ENCODE measurements around the gene MAML2.

MAML2 gene

DNA sequence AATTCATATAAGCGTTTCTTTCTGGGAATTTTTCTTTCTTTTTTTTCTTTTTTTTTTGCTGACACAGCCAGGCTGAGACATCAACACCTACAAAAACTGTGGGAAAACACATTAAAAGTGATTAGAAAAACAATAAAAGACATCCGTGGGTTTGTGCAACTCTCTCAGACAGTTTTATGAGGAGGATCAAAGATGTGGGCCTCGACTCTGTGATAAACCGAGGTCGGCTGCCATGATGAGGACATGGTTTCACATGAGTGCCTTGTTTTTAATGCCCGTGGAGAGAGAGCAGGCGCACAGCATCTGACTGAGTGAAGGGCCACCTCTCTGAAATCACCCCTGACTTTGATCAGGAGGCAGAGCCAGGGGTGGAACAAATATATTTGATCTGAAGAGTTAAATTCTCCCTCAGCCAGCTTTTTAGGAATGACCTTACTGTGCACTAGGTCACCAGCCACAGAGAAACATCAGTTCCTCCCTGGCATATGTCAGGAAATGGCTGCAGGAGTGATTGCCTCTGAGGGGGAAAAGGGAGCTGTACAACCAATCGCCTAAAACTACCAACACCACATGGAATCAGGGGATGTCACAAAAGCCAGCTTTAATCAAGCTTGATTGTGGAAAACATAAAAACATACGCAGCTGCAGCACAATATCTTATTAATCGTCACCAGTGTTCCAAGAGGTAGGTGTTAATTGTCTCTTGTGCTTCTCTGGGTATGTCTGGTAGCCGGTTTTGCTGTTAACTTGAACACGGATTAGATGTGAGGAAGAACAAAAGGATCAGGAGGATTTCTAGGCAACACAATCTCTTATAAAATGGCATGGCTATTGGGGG is 164.7 kb downstream of the MAML2 start:
- no peak for DNase-seq

- DNase-seq, result no peak
Observed at GRCh38 chr11:96177146-96177545, 165.8 kb downstream of the MAML2 start.

- DNase-seq, result no peak
Observed at GRCh38 chr11:96173906-96174305, 169.1 kb downstream of the MAML2 start.

DNA sequence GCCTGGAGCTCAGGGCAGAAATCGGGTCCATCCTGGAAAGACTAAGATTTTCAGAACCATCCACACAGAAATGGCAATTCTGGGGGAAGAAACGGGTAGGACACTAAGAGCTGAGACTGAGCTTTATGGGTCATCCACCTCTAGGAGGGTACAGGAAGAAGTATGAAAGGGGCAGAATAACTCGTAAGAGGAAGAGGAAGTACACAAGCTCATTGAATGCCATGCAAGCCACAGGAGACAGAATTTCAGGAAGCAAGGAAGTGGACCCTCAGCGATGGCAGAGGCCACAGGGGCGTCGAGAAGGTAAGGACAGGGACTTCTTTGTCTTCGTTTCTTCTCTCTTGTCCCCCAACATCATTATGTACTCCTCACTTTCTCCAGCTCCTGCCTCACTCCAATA is 169.6 kb downstream of the MAML2 start:
- peak; percentile 26 for DNase-seq

GRCh38 chr11:96172604-96173003 is 170.4 kb downstream of the MAML2 start:
- DNase-seq, result no peak

GRCh38 chr11:96169250-96169649 is 173.7 kb downstream of the MAML2 start:
- DNase-seq, result no peak

- DNase-seq, result no peak
Observed at GRCh38 chr11:96168623-96169022, 174.4 kb downstream of the MAML2 start.

- no peak for DNase-seq
Observed at GRCh38 chr11:96167787-96168186, 175.2 kb downstream of the MAML2 start.

- no peak for DNase-seq
Observed at GRCh38 chr11:96167203-96167758, 175.7 kb downstream of the MAML2 start.

DNA sequence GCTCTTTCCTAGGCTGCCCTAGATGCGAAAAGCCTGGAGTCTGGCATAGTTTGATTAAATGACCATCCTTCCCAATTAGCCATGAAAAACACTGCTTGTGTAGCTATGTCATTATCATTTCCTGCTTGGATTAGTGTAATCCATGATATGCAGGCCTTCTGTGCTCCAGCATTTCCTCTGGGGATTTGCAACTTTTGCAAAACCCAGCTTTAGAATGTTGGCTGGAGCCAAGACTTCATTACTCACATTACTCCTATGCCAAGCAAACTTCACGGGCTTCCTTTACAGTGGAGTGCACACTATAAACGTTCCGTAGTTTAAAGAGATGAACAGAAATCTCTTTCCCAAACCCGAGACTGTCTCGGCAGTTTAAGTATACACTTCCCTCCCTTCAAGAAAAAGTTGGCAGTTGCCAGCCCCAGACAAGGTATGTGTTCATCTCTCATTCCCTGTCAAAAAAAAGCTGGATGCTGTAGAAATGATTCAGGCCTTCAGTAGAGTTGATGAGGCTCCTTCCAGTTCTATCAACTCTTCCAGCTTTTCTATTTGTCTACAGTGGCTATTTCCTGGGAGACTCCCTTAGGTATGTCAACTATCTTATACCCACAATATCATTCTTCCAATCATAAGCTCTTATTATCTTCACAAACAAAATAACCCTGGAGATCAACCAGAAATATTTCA is 180.0 kb downstream of the MAML2 start:
- no peak for DNase-seq

DNA sequence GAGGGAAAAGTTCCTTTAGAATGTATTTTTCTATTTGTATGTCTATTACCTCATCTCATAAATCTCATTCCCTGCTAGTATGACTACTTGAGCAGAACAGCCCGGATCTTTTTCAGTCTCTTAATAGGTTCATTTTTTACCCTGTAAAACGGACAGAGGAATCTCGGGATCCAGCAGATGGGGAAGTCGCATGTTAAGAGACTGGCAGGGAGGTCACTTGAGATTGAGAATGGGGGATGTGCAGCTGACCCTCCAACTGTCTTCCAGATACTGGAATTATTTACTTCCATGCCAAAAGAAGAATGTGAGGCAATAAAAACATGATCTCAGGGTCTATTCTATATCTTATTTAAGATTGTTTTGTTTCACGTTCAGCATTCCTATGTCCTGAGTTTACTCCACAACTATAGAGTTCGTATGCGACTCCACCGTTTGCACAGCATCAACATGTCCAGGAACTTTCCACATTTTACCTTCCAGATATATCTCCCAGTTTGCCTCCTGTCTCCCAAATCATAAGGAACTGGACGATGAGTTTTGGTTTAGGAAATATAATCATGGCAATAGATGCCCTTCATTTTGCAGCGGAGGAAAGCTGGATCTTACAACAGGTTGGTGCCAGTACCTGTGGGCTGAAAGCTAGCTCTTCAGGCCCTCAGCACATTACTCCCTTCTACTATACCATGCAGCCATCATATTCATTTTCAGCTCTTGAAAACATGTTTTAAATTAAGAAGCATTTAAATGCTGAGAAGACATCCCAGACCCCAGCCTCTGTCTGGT is 181.5 kb downstream of the MAML2 start:
- no peak for DNase-seq

DNA sequence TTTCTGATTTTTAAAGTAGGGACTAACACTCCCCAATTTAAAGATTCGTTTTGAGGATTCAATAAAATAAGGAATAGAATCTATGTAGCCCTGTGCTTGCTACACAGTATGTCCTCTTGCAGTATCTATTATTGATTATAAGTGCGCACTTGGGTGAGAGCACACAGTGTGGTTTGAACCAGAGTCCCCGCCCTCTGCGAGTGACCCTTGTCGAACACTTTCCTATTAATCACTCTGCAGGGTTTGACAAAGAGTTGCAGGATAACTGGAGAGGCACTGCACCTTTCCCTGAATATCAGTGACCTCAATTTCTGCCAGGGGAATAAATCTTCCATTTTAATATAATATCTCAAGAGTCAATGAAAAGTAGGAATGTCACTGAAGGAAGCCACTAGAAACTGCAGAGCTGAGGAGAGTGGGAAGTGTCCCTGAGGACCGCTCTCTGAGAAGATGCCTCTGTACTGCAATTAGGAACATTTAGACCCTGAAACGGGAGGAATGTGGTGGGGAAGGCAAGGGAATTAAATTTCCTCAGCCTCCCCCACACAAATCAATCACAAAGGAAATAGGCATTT is 182.2 kb downstream of the MAML2 start:
- DNase-seq, result no peak

DNA sequence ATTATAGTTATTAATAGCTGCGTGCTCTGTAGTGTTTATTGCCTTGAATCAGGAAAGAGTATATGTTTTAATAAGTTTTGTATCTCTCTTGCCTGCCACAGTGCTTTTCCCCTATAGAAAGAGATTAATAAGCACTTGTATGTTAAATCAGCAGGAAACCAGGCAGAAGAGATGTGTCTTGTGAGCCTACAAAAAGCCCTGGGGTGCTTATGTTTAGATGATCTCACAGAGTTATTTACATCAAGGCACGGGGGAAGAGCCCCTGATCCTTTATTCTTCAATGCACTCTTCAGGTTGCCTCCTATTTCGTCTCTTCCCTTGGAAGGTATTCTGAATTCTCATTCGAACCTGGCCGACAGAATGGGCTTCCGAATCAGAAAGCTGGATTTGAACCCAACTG is 183.0 kb downstream of the MAML2 start:
- no peak for DNase-seq

- no peak for DNase-seq
Observed at GRCh38 chr11:96158126-96158525, 184.9 kb downstream of the MAML2 start.

DNA sequence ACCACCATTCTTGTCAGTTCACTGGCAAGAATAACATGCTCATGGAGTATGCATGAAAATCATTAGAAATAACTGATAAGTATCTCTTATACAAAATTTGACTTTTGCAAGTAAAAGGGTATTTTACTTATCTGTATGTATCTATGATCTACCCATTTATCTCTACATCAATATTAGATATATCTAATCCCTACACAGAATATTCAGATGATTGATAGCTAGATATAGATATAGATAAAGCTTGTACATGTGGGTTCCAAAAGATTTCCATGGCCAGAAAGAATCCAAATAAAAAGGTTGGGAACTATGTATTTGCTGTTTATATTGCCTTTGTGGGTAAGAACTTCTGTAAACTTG is 185.5 kb downstream of the MAML2 start:
- no peak for DNase-seq

GRCh38 chr11:96156379-96156722 is 186.6 kb downstream of the MAML2 start:
- no peak for DNase-seq

- DNase-seq, result no peak
Observed at GRCh38 chr11:96155627-96156378, 187.2 kb downstream of the MAML2 start.

- no peak for DNase-seq
Observed at GRCh38 chr11:96154802-96155520, 188.0 kb downstream of the MAML2 start.

GRCh38 chr11:96152623-96153022 is 190.4 kb downstream of the MAML2 start:
- no peak for DNase-seq

DNA sequence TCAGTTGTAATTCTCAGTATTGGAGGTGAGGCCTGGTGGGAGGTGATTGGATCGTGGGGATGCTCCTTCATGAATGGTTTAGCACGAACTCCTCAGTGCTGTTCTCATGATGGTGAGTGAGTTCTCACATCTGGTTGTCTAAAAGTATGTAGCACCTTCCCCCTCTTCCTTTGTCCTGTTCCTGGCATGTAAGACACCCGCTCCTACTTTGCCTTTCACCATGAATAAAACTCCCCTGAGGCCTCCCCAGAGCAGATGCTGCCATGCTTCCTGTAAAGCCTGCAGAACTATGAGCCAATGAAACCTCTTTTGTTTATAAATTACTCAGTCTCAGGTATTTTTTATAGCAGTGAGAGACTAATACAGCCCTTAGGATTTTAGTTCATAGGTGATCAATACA is 191.5 kb downstream of the MAML2 start:
- no peak for DNase-seq

DNA sequence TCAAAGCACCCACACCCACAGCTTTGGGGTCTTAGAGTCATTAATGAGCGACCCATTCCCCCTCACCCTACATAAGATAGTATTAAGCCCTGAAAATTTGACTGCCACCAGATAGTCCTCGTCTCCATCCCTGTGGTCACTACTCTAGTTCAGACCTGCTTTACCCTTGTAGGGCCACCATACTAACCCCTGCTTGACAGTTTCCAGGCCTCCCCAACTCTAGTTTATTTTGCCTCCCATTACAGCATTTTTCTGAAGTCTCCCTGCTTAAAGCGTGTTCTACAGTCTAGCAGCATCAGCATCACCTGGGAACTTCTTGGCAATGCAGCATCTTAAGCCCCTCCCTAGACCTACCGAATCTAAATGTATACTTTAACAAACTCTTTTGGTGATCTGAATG is 192.4 kb downstream of the MAML2 start:
- no peak for DNase-seq

Measured in KG1 (cell line).